OCI-LY7 (cell line): Measurements from ENCODE around the gene NPY4R2.
"Not testable (repeated sequence)": the region's sequence is repeated elsewhere in the genome, so short reads cannot be mapped to it uniquely, and the experiment has no call there.

ENCODE experiments used
- CTCF ChIP-seq: fragments of 200-600 bp; sonication (generic); conservative IDR thresholded peaks from 2 replicates; pipeline ENCODE4 v1.5.1; 2014; ENCODE audit warnings: mild to moderate bottlenecking, antibody characterized with exemption, low read length, moderate library complexity, mixed read lengths
- EZH2phosphoT487 ChIP-seq: fragments of 200-600 bp; sonication (generic); IDR thresholded peaks from 2 replicates; pipeline ENCODE4 v1.6.1; 2018; ENCODE audit warnings: low read depth, borderline replicate concordance, mild to moderate bottlenecking, mixed run types, antibody characterized with exemption, low read length, moderate library complexity, mixed read lengths

GRCh38 chr10:47959677-47960076, 41.2 kb downstream of the NPY4R2 start:
- not testable (repeated sequence) for TF ChIP-seq CTCF, EZH2phosphoT487
